Hematopoietic multipotent progenitor cell treated with erythropoietin and hydrocortisone succinate and interleukin-3 and kit ligand, for 4 days (in vitro differentiated cells): ENCODE data around the gene STAG1.
A peak's percentile ranks its signal among the peaks of the same experiment; 100 is the strongest.
"Not testable (repeated sequence)": the region's sequence is repeated elsewhere in the genome, so short reads cannot be mapped to it uniquely, and the experiment has no call there.

Experiments used
- DNase-seq: peaks from one replicate; pipeline ENCODE4 v3.0.0-alpha.2; 2015

STAG1 gene

GRCh38 chr3:136490646-136491405, 261.4 kb downstream of the STAG1 start:
- no peak for DNase-seq

- DNase-seq = no peak
Measured at GRCh38 chr3:136485777-136486176, 266.4 kb downstream of the STAG1 start.

- no peak for DNase-seq
Measured at GRCh38 chr3:136476280-136476679, 275.9 kb downstream of the STAG1 start.

GRCh38 chr3:136474876-136475275, 277.3 kb downstream of the STAG1 start:
- not testable (repeated sequence) for DNase-seq

- DNase-seq = no peak
Measured at GRCh38 chr3:136473716-136474326, 278.4 kb downstream of the STAG1 start.

GRCh38 chr3:136465296-136465695, 286.9 kb downstream of the STAG1 start:
- DNase-seq = no peak

GRCh38 chr3:136464502-136464901, 287.7 kb downstream of the STAG1 start:
- DNase-seq = no peak

GRCh38 chr3:136463170-136463569, 289.0 kb downstream of the STAG1 start:
- DNase-seq = no peak

- no peak for DNase-seq
Measured at GRCh38 chr3:136457793-136458192, 294.4 kb downstream of the STAG1 start.

- no peak for DNase-seq
Measured at GRCh38 chr3:136456196-136456595, 296.0 kb downstream of the STAG1 start.

GRCh38 chr3:136444581-136444980, 307.6 kb downstream of the STAG1 start:
- no peak for DNase-seq

- DNase-seq = peak; percentile 14
Measured at GRCh38 chr3:136437043-136437442, 315.1 kb downstream of the STAG1 start.

- DNase-seq = no peak
Measured at GRCh38 chr3:136434429-136434828, 317.7 kb downstream of the STAG1 start.

- DNase-seq = no peak
Measured at GRCh38 chr3:136432685-136433084, 319.5 kb downstream of the STAG1 start.

GRCh38 chr3:136428167-136428566, 324.0 kb downstream of the STAG1 start:
- peak; percentile 18 for DNase-seq

GRCh38 chr3:136427236-136427635, 324.9 kb downstream of the STAG1 start:
- DNase-seq = no peak

- DNase-seq = peak; percentile 9
Measured at GRCh38 chr3:136414476-136414875, 337.7 kb downstream of the STAG1 start.

GRCh38 chr3:136412307-136412706, 339.9 kb downstream of the STAG1 start:
- DNase-seq = no peak

- no peak for DNase-seq
Measured at GRCh38 chr3:136409549-136409948, 342.6 kb downstream of the STAG1 start.

GRCh38 chr3:136404056-136404455, 348.1 kb downstream of the STAG1 start:
- DNase-seq = no peak

- no peak for DNase-seq
Measured at GRCh38 chr3:136396916-136397315, 355.3 kb downstream of the STAG1 start.

GRCh38 chr3:136390574-136390973, 361.6 kb downstream of the STAG1 start:
- DNase-seq = no peak

GRCh38 chr3:136387031-136387430, 365.1 kb downstream of the STAG1 start:
- no peak for DNase-seq

- no peak for DNase-seq
Measured at GRCh38 chr3:136385457-136385856, 366.7 kb downstream of the STAG1 start.

- no peak for DNase-seq
Measured at GRCh38 chr3:136381051-136381450, 371.1 kb downstream of the STAG1 start.
